HG02642 (cell line): ENCODE results near the gene SLC2A10.
"Not testable (repeated sequence)": the region's sequence is repeated elsewhere in the genome, so short reads cannot be mapped to it uniquely, and the experiment has no call there.

Experiments
- ATAC-seq: cut with Tn5 transposase; IDR thresholded peaks from one replicate; pipeline ENCODE4 v1.9.1; 2021; ENCODE audit warnings: mild to moderate bottlenecking; ENCODE audit not compliant: unreplicated experiment, poor library complexity

The SLC2A10 gene

GRCh38 chr20:46709459-46710152, at the start of gene SLC2A10:
Gene SLC2A10 (plus strand): TSS chr20:46709649. CDS start chr20:46709737, 88 bp downstream.
- ATAC-seq, result no peak

- no peak for ATAC-seq
Measured at GRCh38 chr20:46660487-46660886, 49.0 kb upstream of the SLC2A10 start.

GRCh38 chr20:46661659-46662058, 47.8 kb upstream of the SLC2A10 start:
- no peak for ATAC-seq

GRCh38 chr20:46663531-46663930, 45.9 kb upstream of the SLC2A10 start:
- no peak for ATAC-seq

- no peak for ATAC-seq
Measured at GRCh38 chr20:46665602-46666001, 43.8 kb upstream of the SLC2A10 start.

- no peak for ATAC-seq
Measured at GRCh38 chr20:46666306-46666705, 43.1 kb upstream of the SLC2A10 start.

GRCh38 chr20:46666818-46667515, 42.5 kb upstream of the SLC2A10 start:
- no peak for ATAC-seq

GRCh38 chr20:46670228-46670584, 39.2 kb upstream of the SLC2A10 start:
- no peak for ATAC-seq

GRCh38 chr20:46670585-46671584, 38.6 kb upstream of the SLC2A10 start:
- ATAC-seq, result no peak

- ATAC-seq, result no peak
Measured at GRCh38 chr20:46671866-46672542, 37.4 kb upstream of the SLC2A10 start.

GRCh38 chr20:46672543-46673148, 36.8 kb upstream of the SLC2A10 start:
- ATAC-seq, result no peak

GRCh38 chr20:46673394-46674252, 35.8 kb upstream of the SLC2A10 start:
- no peak for ATAC-seq

- ATAC-seq, result no peak
Measured at GRCh38 chr20:46674253-46675083, 35.0 kb upstream of the SLC2A10 start.

GRCh38 chr20:46676649-46677316, 32.7 kb upstream of the SLC2A10 start:
- ATAC-seq, result not testable (repeated sequence)

- ATAC-seq, result no peak
Measured at GRCh38 chr20:46677608-46678007, 31.8 kb upstream of the SLC2A10 start.

- ATAC-seq, result no peak
Measured at GRCh38 chr20:46678516-46678915, 30.9 kb upstream of the SLC2A10 start.

GRCh38 chr20:46680684-46681031, 28.8 kb upstream of the SLC2A10 start:
- no peak for ATAC-seq
